Measurements from ENCODE around the gene OSBP2.

OSBP2 gene

DNA sequence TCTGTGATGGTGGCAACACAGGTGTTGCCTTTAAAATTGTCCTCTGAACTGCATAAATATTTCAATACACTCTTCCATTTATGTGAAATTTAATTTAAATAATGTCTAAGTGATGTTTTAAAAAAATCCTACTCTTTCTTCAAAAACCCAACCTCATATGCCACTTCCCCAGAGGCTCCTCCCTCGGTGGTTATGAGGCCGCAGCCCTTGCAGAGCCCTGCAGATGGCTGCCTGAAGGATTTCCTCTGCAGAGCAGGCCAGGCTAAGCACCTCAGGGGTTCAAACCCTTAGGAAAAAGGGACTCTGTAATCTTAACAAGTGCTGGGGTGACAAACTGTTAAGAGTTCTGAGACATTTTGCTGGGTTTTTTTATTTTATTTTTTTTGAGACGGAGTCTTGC is 248.7 kb downstream of the OSBP2 start:
- DNase-seq (ENCODE audit: low spot score), result no peak

DNA sequence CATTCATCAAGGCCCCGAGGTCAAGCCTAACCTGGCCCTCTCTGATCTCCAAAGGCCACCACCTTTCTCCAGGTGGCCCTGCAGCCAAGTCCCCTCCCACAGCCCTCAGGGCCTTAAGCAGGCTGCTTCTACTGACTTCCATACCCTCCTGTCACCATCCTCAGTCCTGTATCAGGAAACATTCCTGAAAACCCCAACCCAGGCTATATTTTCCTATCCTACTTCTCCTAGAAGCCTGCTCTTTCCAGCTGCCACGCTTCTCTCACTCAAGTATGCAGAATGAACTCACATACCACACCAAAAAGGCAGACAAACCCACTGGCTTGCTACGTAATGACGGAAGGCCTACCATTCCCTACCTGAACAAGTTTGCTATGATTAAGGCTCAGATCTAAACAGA is 250.3 kb downstream of the OSBP2 start:
- DNase-seq (ENCODE audit: low spot score), result no peak

DNA sequence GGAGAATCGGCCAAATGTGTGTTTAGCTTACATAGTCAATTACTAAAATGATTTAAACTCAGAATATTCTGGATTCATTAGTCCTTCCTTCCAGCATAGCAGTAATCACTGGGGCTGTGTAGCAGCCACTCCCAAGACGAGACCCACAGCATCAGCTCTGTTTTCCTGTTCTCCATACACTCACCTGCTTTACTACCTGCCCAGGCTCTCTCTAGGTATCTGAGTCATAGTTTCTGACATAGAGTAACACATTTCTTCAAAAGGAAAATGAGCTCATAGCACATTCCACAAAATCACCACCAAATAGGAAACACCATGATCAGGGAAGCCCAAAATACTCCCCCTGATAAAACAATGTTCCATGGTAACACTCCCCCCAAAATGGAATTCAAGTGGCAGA is 251.0 kb downstream of the OSBP2 start:
- no peak for DNase-seq (ENCODE audit: low spot score)

DNA sequence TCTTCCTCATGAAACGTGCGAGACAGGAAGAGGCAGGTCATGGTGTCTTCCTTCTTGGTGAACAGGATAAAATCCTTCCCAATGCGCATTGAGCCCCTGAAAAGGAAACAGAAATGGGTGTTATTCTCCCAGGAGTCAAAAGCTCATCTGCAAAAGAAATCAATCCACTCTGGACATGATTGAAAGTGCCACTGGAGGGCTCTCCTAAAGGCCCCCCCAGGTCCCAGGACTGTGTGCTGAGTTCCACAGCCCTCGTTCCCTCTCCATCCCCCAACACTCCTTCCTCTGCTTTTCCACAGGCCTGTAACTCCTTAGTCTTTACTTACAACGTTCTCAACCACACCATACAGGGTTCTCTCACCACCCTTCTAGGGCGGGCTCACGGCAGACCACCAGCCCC is 251.7 kb downstream of the OSBP2 start:
- DNase-seq (ENCODE audit: low spot score), result no peak

DNA sequence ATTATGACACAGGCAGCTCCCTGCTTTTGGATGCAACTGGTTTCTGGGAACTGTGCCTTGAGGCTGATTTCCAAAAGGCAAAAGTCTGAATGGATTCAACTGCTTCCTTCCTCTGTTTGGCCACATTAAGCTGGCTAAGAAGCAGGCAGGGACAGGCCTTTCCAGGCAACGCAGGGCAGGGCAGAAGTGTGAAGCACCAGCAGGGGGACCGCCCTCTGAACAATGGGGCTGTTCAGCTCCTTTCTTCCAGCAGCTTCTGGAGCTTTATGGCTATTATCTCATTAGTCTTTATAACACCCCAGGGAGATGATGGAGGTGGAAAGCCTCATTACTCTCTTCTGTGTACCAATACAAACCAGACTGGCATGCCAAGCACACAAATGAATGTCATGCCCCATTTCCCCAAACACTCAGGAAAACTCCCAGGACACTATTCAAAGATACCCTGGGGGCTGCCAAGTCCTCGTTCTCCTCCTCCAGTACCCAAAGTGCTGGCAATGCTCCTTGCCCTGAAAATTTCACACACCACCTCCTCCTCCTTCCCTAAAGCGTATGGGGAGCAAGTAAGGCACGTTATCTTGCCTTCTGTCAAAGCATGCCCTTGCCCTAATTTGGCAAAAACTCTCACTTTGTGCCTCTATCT is 252.6 kb downstream of the OSBP2 start:
- DNase-seq (ENCODE audit: low spot score), result peak; percentile 30

DNA sequence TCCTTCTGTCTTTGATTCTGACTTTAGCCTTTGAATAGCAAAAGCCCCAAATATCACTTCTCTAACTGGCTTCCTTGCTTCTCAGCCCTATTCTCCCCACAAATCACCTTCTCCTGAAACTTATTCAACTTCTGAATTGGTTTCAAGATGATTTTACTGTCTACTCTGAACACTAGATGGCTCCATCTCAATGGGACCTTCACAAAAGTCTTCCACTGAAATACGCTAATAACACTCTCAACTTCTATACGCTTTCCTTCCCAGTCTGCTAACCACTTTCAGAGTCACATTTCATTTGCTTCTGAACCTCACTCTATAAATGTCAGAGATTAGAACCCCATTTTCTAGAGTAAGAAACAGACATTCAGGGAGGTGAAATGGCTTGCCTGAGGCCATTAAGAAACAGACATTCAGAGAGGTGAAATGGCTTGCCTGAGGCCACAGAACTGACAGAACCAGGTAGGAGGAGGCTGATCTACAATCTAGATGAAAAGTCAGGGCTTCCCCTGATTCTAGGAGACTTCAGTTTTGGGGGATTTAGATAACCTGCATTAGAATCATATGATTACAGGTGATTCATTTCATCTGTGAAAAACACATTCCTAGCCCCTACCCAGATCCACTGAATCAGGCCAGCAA is 253.3 kb downstream of the OSBP2 start:
- peak; percentile 58 for DNase-seq (ENCODE audit: low spot score)

DNA sequence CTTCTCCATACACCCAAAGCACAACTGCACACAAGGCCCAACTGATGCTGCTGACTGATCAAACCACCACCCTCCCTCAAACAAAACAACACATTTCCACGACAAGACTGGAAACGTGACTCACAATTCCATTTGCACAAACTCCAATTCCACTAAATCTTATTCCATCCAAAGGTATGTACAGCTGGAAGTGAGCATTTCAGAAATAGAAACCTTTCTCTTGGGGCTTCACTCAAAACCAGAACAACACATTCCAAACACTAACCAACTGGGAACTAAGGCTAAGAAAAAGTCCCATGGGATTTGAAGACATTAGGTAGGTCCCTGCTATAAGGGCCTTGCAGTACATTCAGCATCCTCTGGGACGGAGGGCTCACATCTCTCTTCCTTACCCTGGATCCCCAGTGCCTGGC is 254.3 kb downstream of the OSBP2 start:
- DNase-seq (ENCODE audit: low spot score), result no peak

DNA sequence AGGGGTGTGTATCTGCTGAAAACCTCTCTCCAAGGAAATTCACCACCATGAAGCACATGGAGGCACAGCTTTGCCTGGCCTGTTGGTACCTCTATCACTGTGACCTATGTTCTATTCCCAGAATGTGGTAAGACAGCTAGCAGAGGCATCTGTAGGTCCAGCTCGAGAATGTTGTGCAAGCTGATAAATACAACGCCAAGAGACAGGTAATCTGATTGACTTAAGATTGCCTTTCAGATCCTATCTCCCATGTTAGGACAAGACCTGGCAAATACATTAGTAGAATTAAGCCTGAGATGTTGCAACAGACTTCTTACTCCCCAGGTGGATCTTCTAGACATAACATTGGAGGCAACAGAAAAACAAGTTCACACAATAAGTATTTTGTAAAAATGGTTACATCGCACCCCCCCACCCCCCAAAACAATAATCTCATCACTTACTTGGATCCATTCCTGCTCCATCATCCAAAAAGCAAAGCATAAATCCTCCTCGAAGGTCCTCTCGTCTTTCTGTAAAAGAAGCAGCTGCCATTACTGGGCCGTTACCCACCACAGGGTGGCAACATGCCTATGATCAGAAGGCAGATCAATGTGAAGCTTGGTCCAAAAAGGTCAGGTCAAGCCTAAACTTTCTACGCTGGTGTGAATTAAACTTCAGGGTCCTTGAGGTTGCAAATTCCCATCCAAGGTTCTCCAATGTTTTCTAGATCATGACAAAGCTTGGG is 255.4 kb downstream of the OSBP2 start:
- no peak for DNase-seq (ENCODE audit: low spot score)

DNA sequence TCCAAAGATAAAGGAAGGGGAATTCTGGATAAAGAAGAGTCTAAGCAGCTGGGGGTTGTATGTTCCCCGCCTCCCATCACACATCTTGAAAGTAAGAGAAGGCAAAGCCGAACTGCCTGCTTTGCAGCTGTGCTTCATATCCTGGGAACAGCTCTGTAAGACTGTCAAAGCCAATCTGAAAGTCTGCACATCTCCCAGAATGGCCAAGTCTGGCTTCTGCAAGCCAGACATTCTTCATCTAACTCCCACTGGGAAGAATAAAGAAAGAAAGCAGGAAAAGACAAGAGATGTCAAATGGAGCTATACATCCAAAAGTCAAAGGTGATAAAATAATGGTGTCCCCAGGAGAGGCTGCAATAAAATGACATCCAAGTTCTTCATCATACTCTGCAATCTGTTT is 258.5 kb downstream of the OSBP2 start:
- DNase-seq (ENCODE audit: low spot score), result no peak

DNA sequence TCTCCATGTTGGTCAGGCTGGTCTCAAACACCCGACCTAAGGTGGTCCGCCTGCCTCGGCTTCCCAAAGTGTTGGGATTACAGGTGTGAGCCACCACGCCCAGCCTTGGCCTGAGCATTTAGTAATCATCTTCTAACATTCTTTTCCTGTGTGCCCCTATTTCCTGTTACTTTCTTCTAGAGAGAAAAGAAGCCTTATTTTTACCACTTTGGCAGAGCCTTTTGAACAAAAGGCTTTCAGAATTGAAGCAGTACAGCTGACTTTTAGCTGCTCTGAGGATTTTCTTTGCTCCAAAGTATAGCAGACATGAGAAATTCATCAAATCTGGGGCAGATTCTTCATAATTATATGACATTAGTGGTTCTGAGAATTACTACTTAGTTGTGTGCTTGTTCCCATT is 260.5 kb downstream of the OSBP2 start:
- no peak for DNase-seq (ENCODE audit: low spot score)

All from cerebellar cortex (tissue), 1 donor.